ENCODE results near the gene ENPP7.

GRCh38 chr17:79720705-79721292 is 9.9 kb upstream of the ENPP7 start:
- TF ChIP-seq POLR2A (IDR thresholded peaks at IDR 0.05) (no peak), CTCF (IDR thresholded peaks at IDR 0.05) (no peak)

All from uterus (tissue), 2 donors.